Brain microvascular endothelial cell (primary cell): ENCODE data around the gene GNAO1.

Source experiments
- DNase-seq: peaks from one replicate; pipeline ENCODE4 v3.0.0-alpha.2; 2020
- H3K27ac ChIP-seq: fragments of 250-450 bp; sonication (Bioruptor Pico); 2 replicates; pipeline ENCODE4 v1.5.1; 2020; ENCODE audit warnings: mild to moderate bottlenecking, moderate library complexity
- H3K27me3 ChIP-seq: fragments of 250-450 bp; sonication (Bioruptor Pico); replicated peaks from 2 replicates; pipeline ENCODE4 v1.5.1; 2020; ENCODE audit warnings: mild to moderate bottlenecking
- H3K36me3 ChIP-seq: fragments of 250-450 bp; sonication (Bioruptor Pico); replicated peaks from 2 replicates; pipeline ENCODE4 v1.5.1; 2020; ENCODE audit warnings: mild to moderate bottlenecking
- H3K4me3 ChIP-seq: 2 replicates; pipeline ENCODE4 v1.5.1; 2011; ENCODE audit warnings: low read depth, mild to moderate bottlenecking, control low read depth, low read length, moderate library complexity
- in situ Hi-C: cut with HindIII; loops from 2 replicates; pipeline ENCODE4 v1.10.0; 2017; ENCODE audit warnings: low sequenced_read_pairs, low pct_ligation_motif_present
- TF ChIP-seq, protein P1 (sequence below): IDR thresholded peaks from 2 replicates; pipeline ENCODE4 v1.5.1; 2011; ENCODE audit warnings: low read depth, mild to moderate bottlenecking, moderate library complexity, low read length, control low read depth, inconsistent platforms; ENCODE audit errors: missing control alignments

The GNAO1 gene

GRCh38 chr16:56352351-56353053, 161.2 kb downstream of the GNAO1 start:
- DNase-seq: no peak

DNA sequence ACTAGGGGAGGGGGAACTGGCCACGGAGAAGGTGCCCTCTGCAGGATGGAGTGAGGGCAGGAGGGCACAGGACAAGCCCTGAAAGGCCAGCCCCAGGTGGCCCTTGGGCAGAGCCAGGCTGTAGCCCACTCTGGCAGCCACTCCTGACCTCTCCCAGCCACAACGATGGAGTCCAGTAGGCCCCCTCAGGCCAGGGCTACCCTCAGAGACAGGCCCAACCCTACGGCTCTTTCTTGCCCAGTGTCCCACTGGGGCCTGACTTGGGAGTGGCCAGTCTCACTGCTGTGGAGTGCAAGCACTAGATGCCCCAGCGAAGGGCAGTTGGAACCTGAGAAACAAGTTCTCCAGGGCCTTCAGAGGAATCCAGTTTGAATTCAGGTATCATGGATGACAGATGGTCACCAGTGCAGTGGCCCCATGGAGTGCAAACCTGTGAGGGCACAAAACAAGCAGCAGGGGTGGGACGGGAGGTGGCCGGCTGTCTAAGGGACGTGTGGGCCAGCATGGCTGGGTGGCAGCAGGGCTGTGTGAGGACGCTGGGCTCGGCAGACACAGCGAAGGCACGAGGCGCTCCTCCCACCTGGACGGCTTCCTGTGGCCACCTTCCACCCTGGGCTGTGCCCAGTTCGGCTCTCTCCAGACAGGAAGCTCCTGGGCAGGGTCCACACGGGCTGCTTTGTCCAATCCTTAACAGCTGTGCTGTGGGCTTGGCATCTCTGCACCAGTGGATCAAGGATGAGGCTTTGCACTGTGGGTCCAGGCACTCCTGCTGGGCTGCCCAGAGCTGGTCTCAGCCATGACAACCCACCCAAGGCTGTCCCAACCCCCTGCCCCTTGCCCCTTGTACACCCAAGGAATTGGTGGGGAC, 162.0 kb downstream of the GNAO1 start:
- in situ Hi-C loops: no loop called here
- no peak overlapping the region for H3K27ac ChIP-seq
- no peaks in the 10 kb centered on the region for H3K27me3 ChIP-seq

More at GRCh38 chr16:56352351-56353053, 161.2 kb downstream of the GNAO1 start:
- no peaks in the 10 kb centered on the region for H3K36me3 ChIP-seq
- in situ Hi-C loops: no loop called here
- no peak overlapping the region for H3K27ac ChIP-seq
- H3K4me3 ChIP-seq: no peak overlapping the region
- H3K27me3 ChIP-seq: no peaks in the 10 kb centered on the region
- TF ChIP-seq, protein P1, sequence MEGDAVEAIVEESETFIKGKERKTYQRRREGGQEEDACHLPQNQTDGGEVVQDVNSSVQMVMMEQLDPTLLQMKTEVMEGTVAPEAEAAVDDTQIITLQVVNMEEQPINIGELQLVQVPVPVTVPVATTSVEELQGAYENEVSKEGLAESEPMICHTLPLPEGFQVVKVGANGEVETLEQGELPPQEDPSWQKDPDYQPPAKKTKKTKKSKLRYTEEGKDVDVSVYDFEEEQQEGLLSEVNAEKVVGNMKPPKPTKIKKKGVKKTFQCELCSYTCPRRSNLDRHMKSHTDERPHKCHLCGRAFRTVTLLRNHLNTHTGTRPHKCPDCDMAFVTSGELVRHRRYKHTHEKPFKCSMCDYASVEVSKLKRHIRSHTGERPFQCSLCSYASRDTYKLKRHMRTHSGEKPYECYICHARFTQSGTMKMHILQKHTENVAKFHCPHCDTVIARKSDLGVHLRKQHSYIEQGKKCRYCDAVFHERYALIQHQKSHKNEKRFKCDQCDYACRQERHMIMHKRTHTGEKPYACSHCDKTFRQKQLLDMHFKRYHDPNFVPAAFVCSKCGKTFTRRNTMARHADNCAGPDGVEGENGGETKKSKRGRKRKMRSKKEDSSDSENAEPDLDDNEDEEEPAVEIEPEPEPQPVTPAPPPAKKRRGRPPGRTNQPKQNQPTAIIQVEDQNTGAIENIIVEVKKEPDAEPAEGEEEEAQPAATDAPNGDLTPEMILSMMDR: no peak

GRCh38 chr16:56354016-56354415, 162.7 kb downstream of the GNAO1 start:
- Histone ChIP-seq H3K27me3 (no peaks in the 10 kb centered on the region), H3K36me3 (no peaks in the 10 kb centered on the region), H3K4me3 (no peak overlapping the region), H3K27ac (no peak overlapping the region)
- TF ChIP-seq, protein P1: no peak
- DNase-seq: no peak
- in situ Hi-C loops: no loop called here

More for the DNA sequence above, 162.0 kb downstream of the GNAO1 start:
- no peaks in the 10 kb centered on the region for H3K36me3 ChIP-seq
- no peak overlapping the region for H3K4me3 ChIP-seq
- DNase-seq: no peak
- TF ChIP-seq, protein P1: no peak

DNA sequence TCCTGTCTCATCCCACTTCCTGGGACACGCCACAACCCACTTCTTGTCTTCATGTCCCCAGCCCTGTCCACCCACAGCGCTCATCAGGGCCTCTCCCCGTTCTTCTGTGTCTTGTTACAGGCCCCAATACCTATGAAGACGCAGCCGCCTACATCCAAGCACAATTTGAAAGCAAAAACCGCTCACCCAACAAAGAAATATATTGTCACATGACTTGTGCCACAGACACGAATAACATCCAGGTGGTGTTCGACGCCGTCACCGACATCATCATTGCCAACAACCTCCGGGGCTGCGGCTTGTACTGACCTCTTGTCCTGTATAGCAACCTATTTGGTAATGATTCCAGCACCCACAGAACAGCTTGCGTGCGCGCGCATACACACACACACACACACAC, 163.5 kb downstream of the GNAO1 start:
- in situ Hi-C loops: no loop called here
- Histone ChIP-seq H3K27ac (no peak overlapping the region), H3K36me3 (no peaks in the 10 kb centered on the region), H3K4me3 (no peak overlapping the region), H3K27me3 (no peaks in the 10 kb centered on the region)
- no peak for DNase-seq
- TF ChIP-seq, protein P1: no peak

DNA sequence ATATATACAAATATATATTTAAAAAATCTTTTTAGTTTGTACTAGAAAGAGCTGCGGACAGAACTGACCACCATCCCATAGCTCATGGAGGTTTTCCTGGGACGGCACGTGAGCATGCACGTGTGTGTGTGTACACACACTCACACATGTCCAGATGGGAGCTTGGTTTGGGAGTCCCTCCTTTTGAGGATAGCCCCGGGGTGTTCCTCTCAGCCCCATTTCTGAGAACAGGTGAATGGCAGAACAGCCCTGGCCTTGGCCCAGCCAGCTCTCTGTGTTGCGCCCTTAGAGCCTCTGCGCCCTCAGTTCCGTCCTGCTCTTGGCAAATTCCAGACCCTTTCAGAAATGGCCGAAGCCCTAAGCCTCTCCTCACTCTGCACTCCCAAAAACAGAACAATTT, 163.9 kb downstream of the GNAO1 start:
- Histone ChIP-seq H3K27ac (no peak overlapping the region), H3K36me3 (no peaks in the 10 kb centered on the region), H3K27me3 (no peaks in the 10 kb centered on the region), H3K4me3 (no peak overlapping the region)
- in situ Hi-C loops: no loop called here
- no peak for DNase-seq
- TF ChIP-seq, protein P1: no peak
